Stimulated activated CD8-positive, alpha-beta memory T cell treated with anti-CD3 and anti-CD28 coated beads, Interleukin-15, amount 100 ng/mL, for 48 hours (primary cell): Measurements from ENCODE around the gene ALS2CL.
A peak's percentile ranks its signal among the peaks of the same experiment; 100 is the strongest.
"Not testable (repeated sequence)": the region's sequence is repeated elsewhere in the genome, so short reads cannot be mapped to it uniquely, and the experiment has no call there.

Source experiments
- DNase-seq, 2 donors: peaks; one replicate each; pipeline ENCODE4 v3.0.0-alpha.2; 2020; ENCODE audit warnings: low read depth in 2 of 2

ALS2CL gene

GRCh38 chr3:46715507-46716175, 22.2 kb upstream of the ALS2CL start:
- DNase-seq, result no peak

- DNase-seq, result no peak
Measured at GRCh38 chr3:46714728-46715506, 21.4 kb upstream of the ALS2CL start.

- no peak for DNase-seq
Measured at GRCh38 chr3:46713898-46714552, 20.5 kb upstream of the ALS2CL start.

GRCh38 chr3:46713050-46713897, 19.8 kb upstream of the ALS2CL start:
- DNase-seq, result no peak

- no peak for DNase-seq
Measured at GRCh38 chr3:46712191-46713049, 18.9 kb upstream of the ALS2CL start.

- DNase-seq, result no peak
Measured at GRCh38 chr3:46711760-46712159, 18.3 kb upstream of the ALS2CL start.

- no peak for DNase-seq
Measured at GRCh38 chr3:46711305-46711704, 17.8 kb upstream of the ALS2CL start.

GRCh38 chr3:46710671-46711295, 17.3 kb upstream of the ALS2CL start:
- DNase-seq, result no peak

- no peak for DNase-seq
Measured at GRCh38 chr3:46710229-46710628, 16.8 kb upstream of the ALS2CL start.

- DNase-seq, result no peak
Measured at GRCh38 chr3:46709721-46710120, 16.2 kb upstream of the ALS2CL start.

GRCh38 chr3:46709157-46709654, 15.7 kb upstream of the ALS2CL start:
- DNase-seq, result no peak

- no peak for DNase-seq
Measured at GRCh38 chr3:46708401-46709156, 15.1 kb upstream of the ALS2CL start.

- DNase-seq, result no peak
Measured at GRCh38 chr3:46707601-46708011, 14.1 kb upstream of the ALS2CL start.

- DNase-seq, result no peak
Measured at GRCh38 chr3:46706771-46707582, 13.5 kb upstream of the ALS2CL start.

- no peak for DNase-seq
Measured at GRCh38 chr3:46705751-46706552, 12.5 kb upstream of the ALS2CL start.

- peak; percentile 40 for DNase-seq
Measured at GRCh38 chr3:46705022-46705530, 11.6 kb upstream of the ALS2CL start.

GRCh38 chr3:46704346-46704745, 10.9 kb upstream of the ALS2CL start:
- DNase-seq, result not testable (repeated sequence)
